Ovary (tissue), 10 donors: ENCODE results near the gene HECA. TPM values are rescaled to one million over a fixed set of nuclear protein-coding genes. Genes with fewer than 3 reads are reported as not detected.

Source experiments
- DNase-seq, 5 donors: peaks; one replicate each; pipeline ENCODE4 v3.0.0-alpha.2; 2019 to 2020
- H3K27ac ChIP-seq, 2 donors: fragments of 200-600 bp; one replicate each; pipeline versions ENCODE4 v1.5.1 to v1.8.0; 2019 to 2022
- H3K27me3 ChIP-seq: fragments of 200-600 bp; one replicate; pipeline ENCODE4 v1.8.0; 2022
- H3K36me3 ChIP-seq: fragments of 200-600 bp; sonication (generic); one replicate; pipeline ENCODE4 v1.5.1; 2019
- H3K4me1 ChIP-seq: one replicate; pipeline ENCODE4 v1.8.1; 2013; ENCODE audit warnings: mild to moderate bottlenecking, moderate library complexity; ENCODE audit not compliant: insufficient read depth
- H3K4me3 ChIP-seq: fragments of 200-600 bp; sonication (generic); one replicate; pipeline ENCODE4 v1.5.1; 2017
- H3K9me3 ChIP-seq, 2 donors: fragments of 200-600 bp in 1 of 2; sonication (generic) in 1 of 2; one replicate each; pipeline versions ENCODE4 v1.5.1 to v1.8.1; 2013 to 2019; ENCODE audit warnings: mild to moderate bottlenecking in 1 of 2, moderate library complexity in 1 of 2
- CTCF ChIP-seq, 3 donors: fragments of 450-650 bp in 2 of 3; fragments of 200-600 bp in 1 of 3; IDR thresholded peaks; one replicate each; pipeline versions ENCODE4 v1.5.1 to v1.8.0; 2016 to 2022; ENCODE audit warnings: antibody characterized with exemption in 3 of 3, mild to moderate bottlenecking in 1 of 3
- EP300 ChIP-seq: sonication (generic); formaldehyde crosslinking; IDR thresholded peaks from one replicate; pipeline ENCODE4 v1.6.1; 2017; ENCODE audit warnings: antibody characterized with exemption
- POLR2A ChIP-seq: fragments of 450-650 bp; IDR thresholded peaks from one replicate; pipeline ENCODE4 v1.6.1; 2017; ENCODE audit warnings: antibody characterized with exemption, mild to moderate bottlenecking, moderate library complexity
- WGBS, 3 donors: extraction: QIAGEN DNeasy Blood & Tissue Kit in 1 of 3; methylation state at CpG; one replicate each; pipeline versions ENCODE4 v1.1.5 to v1.1.7; 2013 to 2017; 5-methylcytosine and 5-hydroxymethylcytosine counted together
- intact Hi-C, 4 donors: fragments of 100-400 bp; cut with DNase I; formaldehyde crosslinking; loops; one replicate each; pipeline versions ENCODE4 v1.11.0 to v1.15.1; 2022 to 2023
- long read RNA-seq, 3 donors: library from polyadenylated mRNA in 2 of 3; unstranded in 2 of 3; transcript quantifications; one replicate each; pipeline ENCODE4 v2.0.0 and lab custom pipeline, GENCODE V29; 2021 to 2026
- polyA plus RNA-seq, 2 donors: library from polyadenylated mRNA; stranded (reverse); fragments of 200-250 nt in 1 of 2; fragments of 350-450 nt in 1 of 2; fragmentation: Illumina TruSeq in 1 of 2; extraction: RNeasy Lipid Tissue Mini Kit (QIAGEN cat#74804) in 1 of 2; gene quantifications; one replicate each; pipeline ENCODE4 v1.2.3, GENCODE V29; 2013 to 2014
- total RNA-seq, 7 donors: library from RNA; depleted of rRNA in 2 of 7; stranded (reverse); fragments of >200 nt in 2 of 7; fragmentation: NEBNext Ultra II Directional in 3 of 7; extraction: Animal tissue kit (Norgen Biotek cat#: 25700) in 3 of 7; gene quantifications; one replicate each; pipeline versions ENCODE4 v1.1.0 to v1.2.4, GENCODE V29; 2016 to 2023
- donor health status: DM: no; HTN: no; CAD: no; lungs with moderate emphysema.
- donor health status: DM: no; HTN: no; CAD: no.
- donor health status: Bipolar disorder and iron deficiency.
- donor health status: DM: yes; HTN: yes; CAD: no.
- donor health status: DM: no; HTN: no; CAD: no.
- donor health status: DM: yes; HTN: yes; CAD: no.

Gene HECA, protein sequence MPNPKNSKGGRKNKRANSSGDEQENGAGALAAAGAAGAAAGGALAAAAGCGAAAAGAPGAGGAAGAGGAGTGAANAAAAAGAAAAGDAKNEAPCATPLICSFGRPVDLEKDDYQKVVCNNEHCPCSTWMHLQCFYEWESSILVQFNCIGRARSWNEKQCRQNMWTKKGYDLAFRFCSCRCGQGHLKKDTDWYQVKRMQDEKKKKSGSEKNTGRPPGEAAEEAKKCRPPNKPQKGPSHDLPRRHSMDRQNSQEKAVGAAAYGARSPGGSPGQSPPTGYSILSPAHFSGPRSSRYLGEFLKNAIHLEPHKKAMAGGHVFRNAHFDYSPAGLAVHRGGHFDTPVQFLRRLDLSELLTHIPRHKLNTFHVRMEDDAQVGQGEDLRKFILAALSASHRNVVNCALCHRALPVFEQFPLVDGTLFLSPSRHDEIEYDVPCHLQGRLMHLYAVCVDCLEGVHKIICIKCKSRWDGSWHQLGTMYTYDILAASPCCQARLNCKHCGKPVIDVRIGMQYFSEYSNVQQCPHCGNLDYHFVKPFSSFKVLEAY
- total RNA-seq (10 to 100 TPM; 19.9 to 41.7 (median 23.6) TPM), polyA plus RNA-seq (10 to 100 TPM; 12.0 to 14.2 TPM)
- long read RNA-seq, donor 1, partial matches to known transcripts = 3 of 7 reads
- long read RNA-seq, donor 1, other reads (novel, unspliced or antisense) = 4 of 7 reads
- long read RNA-seq, donor 2, full-length matches to known transcripts = 3 of 10 reads
- long read RNA-seq, donor 2, partial matches to known transcripts = 7 of 10 reads
- long read RNA-seq, donor 2, other reads (novel, unspliced or antisense) = 0 of 10 reads
- long read RNA-seq, donor 3, full-length matches to known transcripts = 9 of 38 reads
- long read RNA-seq, donor 3, partial matches to known transcripts = 21 of 38 reads
- long read RNA-seq, donor 3, other reads (novel, unspliced or antisense) = 8 of 38 reads

DNA sequence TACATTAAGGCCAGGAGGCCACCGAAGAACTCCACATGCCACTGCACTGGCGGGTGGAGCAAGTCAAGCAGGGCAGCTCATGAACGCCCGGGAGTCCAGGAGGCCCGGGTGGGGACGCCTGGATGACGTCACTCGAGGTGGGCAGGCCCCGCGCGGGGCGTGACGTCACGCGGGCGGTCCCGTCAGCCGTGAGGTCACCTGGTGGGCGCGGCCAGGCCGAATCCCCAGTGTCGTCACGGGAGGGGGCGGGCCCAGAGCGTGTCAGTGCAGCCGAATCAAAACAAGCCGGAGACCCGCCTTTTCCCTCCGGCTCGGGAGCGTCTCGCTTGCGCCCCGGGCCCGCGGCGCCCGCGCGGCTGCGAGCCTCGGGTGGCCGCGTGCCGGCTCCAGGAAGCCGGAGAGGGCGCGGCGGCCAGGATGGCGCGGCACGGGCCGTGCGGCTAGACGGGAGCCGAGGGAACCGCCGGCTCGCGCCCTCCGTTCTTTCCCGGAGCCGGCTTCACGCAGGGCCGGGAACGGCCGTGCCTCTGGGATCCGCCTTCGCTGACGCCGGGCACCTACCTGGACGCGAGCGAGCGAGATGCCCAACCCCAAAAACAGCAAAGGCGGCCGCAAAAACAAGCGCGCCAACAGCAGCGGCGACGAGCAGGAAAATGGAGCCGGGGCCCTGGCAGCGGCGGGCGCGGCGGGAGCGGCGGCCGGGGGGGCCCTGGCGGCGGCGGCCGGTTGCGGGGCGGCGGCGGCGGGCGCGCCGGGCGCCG lies at the start of gene HECA:
HECA (plus strand) TSS at position 264 of the 761 bp plus-strand sequence; CDS start at position 581, 317 bp downstream.
- Histone ChIP-seq H3K27ac (peak within 1 kb of the TSS; percentile 97 to 98), H3K27me3 (no peaks in the 10 kb centered on the region), H3K9me3 (no peaks in the 10 kb centered on the region), H3K4me3 (peak within 1 kb of the TSS; percentile 87), H3K4me1 (peaks cover 15% of the 10 kb centered on the region), H3K36me3 (no peaks in the 10 kb centered on the region)
- WGBS, 3 donors = 1% methylated on average over 53 to 105 of the region's 105 CpGs
- peak; percentile 99 for DNase-seq
- TF ChIP-seq EP300 (peak; percentile 61), CTCF (IDR thresholded peaks at IDR 0.05) (peak in 2 of 3 donors; percentile 45 to 49), POLR2A (peak; percentile 87)
- intact Hi-C loops = loop anchor here in 2 of 4 donors (10.0 kb wide), 1 partner anchor 230 kb away; no protein-coding TSS in a partner anchor

DNA sequence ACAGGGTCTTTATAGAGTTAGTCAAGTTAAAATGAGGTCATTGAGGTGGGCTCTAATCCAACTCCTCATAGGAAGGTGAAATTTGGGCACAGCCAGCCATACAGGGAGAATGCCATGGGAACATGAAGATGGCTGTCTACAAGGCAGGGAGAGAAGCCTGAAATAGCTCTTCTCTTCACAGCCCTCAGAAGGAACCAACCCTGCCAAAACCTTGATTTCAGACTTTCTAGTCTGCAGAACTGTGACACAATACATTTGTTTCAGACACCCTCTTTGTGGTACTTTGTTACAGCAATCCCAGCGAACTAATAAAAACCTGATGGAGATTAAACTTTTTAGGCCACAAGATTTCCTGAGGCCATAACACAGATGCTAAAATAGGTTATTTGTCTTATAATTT lies 43.1 kb upstream of the HECA start:
- TF ChIP-seq POLR2A = no peak
- no peak for TF ChIP-seq EP300
- Histone ChIP-seq H3K36me3 (no peaks in the 10 kb centered on the region), H3K27ac (no peak overlapping the region), H3K9me3 (no peaks in the 10 kb centered on the region), H3K4me3 (no peak overlapping the region), H3K4me1 (no peaks in the 10 kb centered on the region), H3K27me3 (no peaks in the 10 kb centered on the region)
- no peak for DNase-seq
- 91 to 100% (median 96%) methylated on average over 1 of the region's 1 CpG for WGBS, 3 donors
- intact Hi-C loops = no loop called here

DNA sequence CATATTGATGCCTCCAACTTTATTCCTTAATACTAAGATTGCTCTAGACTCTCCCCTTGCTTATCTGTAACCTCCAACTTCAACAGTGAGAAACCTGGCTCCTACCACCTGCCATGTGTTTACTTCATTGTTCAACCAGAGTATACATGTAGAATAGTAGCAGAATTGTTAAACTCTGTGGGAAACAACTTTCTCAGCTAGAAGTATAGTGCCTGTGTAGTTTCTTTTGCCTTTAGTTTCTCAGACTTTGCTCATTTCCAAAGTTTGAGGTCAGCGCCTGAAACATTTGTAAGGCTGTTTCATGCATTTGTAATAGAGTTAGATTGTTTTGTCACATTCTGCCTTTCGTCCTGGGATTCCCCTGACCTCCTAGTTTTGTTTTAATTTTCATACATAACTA lies 34.9 kb upstream of the HECA start:
- Histone ChIP-seq H3K36me3 (no peaks in the 10 kb centered on the region), H3K4me1 (no peaks in the 10 kb centered on the region), H3K9me3 (no peaks in the 10 kb centered on the region), H3K27me3 (no peaks in the 10 kb centered on the region), H3K4me3 (no peak overlapping the region), H3K27ac (no peak overlapping the region)
- intact Hi-C loops = no loop called here
- whole genome bisulfite sequencing, 3 donors = 69 to 81% (median 80%) methylated on average over 2 of the region's 2 CpGs
- TF ChIP-seq CTCF (IDR thresholded peaks at IDR 0.05) (no peak), POLR2A (no peak), EP300 (no peak)
- DNase-seq = no peak

GRCh38 chr6:139107051-139107450 lies 27.8 kb upstream of the HECA start:
- no peaks in the 10 kb centered on the region for H3K36me3 ChIP-seq
- no peaks in the 10 kb centered on the region for H3K27me3 ChIP-seq
- no peak overlapping the region for H3K4me3 ChIP-seq
- no peak for DNase-seq
- WGBS, 3 donors = 92 to 95% (median 94%) methylated on average over 6 of the region's 6 CpGs
- H3K27ac ChIP-seq = no peak overlapping the region
- no peak for TF ChIP-seq EP300
- H3K9me3 ChIP-seq = no peaks in the 10 kb centered on the region
- intact Hi-C loops = no loop called here
- H3K4me1 ChIP-seq = no peaks in the 10 kb centered on the region

DNA sequence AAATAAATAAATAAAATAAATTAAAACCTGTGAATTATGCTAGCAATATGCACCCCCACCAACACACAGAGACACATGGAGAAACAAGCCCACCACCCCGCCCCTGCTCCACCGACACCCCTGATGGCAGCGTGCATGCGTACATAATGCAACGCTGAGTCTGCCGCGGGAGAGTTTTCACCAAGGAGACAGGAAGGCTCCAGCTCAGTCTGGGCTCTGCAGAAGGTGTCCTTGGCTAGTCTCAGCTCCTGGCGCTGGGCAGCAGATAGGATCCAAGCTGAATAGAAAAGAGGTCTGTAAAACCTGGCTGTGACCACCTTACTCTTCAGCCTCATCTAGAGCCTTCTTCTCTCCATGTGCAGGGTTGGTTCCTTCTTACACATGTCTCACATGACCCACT lies 26.5 kb upstream of the HECA start:
- H3K27ac ChIP-seq = no peak overlapping the region
- H3K4me3 ChIP-seq = no peak overlapping the region
- H3K9me3 ChIP-seq = no peaks in the 10 kb centered on the region
- intact Hi-C loops = no loop called here
- no peak for TF ChIP-seq EP300
- TF ChIP-seq CTCF (IDR thresholded peaks at IDR 0.05) = no peak
- no peak for TF ChIP-seq POLR2A
- WGBS, 3 donors = 57 to 85% (median 76%) methylated on average over 8 of the region's 8 CpGs
- H3K4me1 ChIP-seq = no peaks in the 10 kb centered on the region
- DNase-seq = no peak
- no peaks in the 10 kb centered on the region for H3K36me3 ChIP-seq
- H3K27me3 ChIP-seq = no peaks in the 10 kb centered on the region
